Stimulated activated CD4-positive, alpha-beta T cell treated with anti-CD3 and anti-CD28 coated beads, TNF-alpha, amount 100 ng/mL, for 24 hours (primary cell): ENCODE results near the gene FLNB.
A peak's percentile ranks its signal among the peaks of the same experiment; 100 is the strongest.
"Not testable (repeated sequence)": the region's sequence is repeated elsewhere in the genome, so short reads cannot be mapped to it uniquely, and the experiment has no call there.

ENCODE experiments used
- DNase-seq, 3 experiments: peaks; one replicate each; pipeline ENCODE4 v3.0.0-alpha.2; 2020; ENCODE audit warnings: low read depth in 3 of 3

The FLNB gene

DNA sequence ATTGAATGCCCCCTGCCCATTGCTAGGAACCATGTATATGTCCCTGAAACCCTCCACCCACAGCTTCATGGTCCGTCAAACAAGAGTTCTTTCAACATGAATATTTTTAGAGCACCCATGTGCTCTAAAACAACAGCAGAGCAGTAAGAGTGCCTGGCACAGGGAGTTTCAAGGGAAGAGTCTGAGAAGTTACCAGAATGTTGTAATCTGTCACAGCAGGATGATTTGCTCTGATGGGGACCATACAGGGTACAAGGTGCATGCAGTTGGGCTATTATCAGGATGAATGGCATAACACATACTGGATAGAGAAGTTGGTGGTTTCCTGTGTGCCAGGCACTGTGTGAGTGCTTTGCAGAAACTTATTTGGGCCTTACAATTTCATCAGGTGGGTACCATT lies 27.8 kb upstream of the FLNB start:
- DNase-seq = no peak

DNA sequence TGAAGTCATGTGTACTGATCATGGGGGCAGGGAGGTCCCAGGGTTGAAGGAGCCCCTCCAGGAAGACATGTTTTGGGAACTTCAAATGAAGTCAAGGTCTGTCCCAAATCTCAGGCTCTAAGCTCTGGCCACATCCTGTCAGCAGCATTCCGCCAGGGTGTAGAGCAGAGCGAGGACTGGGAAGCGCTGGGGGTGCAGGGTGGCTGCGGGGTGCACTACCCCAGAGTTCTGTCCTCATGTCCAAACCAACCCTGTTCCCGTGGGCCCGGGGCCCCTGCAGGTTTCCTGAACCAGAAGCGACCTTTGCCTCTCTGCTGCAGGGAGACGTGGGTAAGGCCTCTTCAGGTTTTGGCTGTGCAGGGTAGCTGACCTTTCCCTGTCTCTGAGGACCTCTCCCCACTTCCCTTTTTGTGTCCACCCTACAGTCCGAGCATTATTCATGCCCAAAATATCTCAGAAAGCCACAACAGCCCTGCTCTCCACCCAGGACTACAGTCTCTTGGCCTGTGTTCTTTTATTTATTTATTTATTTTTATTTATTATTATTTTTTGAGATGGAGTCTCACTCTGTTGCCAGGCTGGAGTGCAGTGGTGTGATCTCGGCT lies 26.6 kb upstream of the FLNB start:
- DNase-seq = no peak

GRCh38 chr3:57982561-57983243 lies 25.5 kb upstream of the FLNB start:
- no peak for DNase-seq

- peak; percentile 12 to 47 (median 15) for DNase-seq
These were observed 24.3 kb upstream of the FLNB start for GRCh38 chr3:57983734-57984518.

DNA sequence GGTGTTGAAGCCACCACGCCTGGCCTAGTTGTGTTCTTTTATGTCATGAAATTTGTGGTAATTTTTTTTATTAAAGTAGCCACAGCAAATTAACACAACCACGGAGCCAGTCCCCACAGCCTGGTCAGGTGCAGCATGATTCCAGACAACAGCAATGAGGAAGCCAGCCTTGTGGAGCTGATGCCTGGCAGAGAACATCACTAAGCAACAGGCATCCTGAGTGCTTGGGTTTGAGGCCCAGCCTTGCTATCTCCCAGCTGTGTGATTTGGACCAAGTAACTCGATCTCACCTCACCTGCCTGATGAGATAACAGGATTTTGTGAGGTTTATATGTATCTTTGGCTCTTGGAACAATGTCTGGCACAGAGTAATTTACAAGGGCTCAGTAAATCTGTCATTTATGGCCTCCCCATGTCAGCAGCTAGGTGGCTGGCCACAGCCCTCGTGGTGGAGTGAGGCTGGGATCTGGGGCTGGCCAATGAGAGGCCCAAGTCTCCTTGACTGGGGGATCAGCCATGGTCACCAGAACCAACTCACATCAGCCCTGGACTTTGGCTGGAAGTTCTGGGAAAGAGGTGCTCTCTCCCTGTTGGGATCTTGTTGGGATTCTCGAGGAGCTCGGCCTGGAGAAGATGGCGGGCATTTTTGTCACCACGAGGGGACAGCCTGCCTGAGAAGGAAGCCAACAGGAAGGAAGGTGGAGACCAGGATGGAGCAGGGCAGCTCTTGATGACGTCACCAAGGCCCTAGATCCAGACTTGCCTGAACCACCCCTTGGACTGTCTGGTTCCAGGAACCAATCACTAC lies 22.8 kb upstream of the FLNB start:
- no peak for DNase-seq

DNA sequence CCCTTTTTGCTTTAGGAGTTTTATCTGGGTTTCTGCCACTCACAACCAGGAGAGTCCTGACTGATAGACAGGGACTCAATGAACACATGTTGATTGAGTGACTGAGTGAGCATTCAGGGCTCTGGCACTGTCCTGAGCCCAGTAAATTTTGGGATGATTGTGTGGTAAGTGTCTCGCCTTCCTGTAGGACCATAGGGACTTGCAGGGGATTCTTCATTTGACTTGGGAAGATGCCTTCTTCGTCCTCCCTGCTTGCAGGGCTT lies 22.3 kb upstream of the FLNB start:
- no peak for DNase-seq

- no peak for DNase-seq
These were observed 22.0 kb upstream of the FLNB start for GRCh38 chr3:57986261-57986660.

DNA sequence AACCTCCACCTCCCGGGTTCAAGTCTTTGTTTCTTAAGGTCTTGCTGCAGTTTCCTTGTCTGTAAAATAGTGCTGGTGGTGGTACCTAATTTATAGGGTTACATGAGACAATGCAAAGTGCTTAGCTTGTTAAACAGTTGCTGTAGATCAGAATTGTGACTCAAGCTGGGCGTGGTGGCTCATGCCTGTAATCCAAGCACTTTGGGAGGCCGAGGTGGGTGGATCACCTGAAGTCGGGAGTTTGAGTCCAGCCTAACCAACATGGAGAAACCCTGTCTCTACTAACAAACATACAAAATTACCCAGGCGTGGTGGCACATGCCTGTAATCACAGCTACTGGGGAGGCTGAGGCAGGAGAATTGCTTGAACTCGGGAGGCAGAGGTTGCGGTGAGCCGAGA lies 19.0 kb upstream of the FLNB start:
- not testable (repeated sequence) for DNase-seq

DNA sequence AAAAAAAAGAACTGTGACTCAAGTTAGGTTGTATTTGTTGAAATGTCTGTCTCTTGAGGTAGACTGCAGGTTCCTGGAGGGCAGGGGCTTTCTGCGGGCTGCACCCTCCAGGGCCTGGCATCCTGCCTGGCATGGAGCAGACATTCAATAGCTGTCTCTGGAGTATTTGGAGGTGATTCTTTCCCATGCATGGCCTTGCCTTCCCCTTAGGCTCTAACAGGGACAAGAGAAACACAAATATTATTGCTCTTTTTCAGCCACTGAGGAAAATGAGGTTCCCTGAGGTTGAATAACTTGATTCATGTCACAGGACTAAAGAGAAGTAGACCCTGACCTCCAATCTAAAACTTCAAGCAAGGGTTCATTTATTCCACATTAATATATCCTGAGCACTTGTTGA lies 18.6 kb upstream of the FLNB start:
- no peak for DNase-seq

DNA sequence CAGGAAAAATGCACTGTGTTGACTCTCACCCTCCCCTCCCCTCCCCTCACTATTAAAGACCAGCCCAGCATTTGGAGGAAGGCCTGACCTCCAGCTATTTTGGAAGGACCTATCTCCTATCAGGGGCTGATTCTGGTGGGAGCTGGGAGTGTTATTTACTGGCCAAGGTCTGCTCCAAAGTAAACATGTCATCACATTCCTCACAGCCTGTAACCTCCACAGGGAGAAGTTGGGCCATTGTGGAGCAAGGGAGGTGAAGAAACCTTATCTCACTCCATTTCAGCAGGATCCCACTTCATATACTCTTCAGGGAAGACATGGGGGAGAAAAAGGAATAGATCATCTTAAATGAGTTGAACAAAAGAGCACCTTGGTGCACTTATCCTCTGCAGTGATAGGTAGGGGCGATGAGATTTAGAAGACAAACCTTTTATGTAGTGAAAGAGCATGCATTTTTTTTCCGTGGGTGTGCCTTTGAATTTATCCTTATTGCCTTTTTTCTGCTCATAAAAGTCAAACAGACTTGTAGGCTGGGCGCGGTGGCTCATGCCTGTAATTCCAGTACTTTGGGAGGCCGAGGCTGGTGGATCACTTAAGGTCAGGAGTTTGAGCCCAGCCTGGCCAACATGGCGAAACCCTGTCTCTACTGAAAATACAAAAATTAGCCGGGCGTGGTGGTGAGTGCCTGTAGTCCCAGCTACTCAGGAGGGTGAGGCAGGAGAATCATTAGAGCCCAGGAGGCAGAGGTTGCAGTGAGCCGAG lies 15.6 kb upstream of the FLNB start:
- DNase-seq = no peak

GRCh38 chr3:57998366-57999283 lies 9.6 kb upstream of the FLNB start:
- no peak for DNase-seq

DNA sequence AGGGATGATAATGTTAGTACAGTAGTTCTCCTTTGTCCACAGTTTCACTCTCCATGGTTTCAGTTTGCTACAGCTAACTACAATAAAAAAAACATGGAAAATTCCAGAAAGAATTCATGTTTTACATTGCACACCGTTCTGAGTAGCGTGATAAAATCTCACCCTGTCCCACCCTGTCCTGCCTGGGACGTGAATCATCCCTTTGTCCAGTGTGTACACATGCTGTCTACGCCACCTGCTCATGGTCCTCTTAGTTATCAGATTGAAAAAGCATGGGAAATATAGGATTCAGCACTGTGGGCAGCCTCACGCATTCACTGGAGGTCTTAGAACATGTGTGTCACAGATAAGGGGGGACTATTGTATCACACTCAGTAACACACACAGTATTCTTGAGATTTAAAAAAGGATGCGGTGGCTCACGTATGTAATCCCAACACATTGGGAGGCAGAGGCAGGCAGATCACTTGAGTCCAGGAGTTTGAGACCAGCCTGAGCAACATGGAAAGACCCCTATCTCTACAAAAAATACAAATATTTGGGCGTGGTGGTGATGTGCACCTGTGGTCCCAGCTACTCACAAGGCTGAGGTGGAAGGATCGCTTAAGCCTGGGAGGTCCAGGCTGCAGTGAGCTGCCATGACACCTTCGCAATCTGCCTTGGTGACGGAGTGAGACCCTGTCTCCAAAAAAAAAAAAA lies 8.7 kb upstream of the FLNB start:
- DNase-seq = no peak

GRCh38 chr3:58000306-58001085 lies 7.7 kb upstream of the FLNB start:
- no peak for DNase-seq

DNA sequence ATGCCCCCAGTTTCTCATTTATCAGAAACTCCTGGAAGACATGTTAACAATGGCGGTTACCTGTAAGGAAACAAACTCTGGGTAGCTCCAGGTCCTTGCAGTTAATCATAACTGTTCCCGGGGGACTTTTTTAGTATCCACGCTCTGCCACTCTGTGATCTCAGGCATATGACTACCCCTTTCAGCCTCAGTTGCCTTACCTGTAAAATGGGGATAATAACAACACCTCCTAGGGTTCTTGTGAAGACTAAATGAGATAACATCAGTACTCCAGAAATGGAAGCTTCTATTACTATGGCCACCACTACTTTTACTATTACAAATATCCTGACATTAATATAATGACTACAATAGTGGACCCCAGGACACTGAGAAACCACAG lies 7.1 kb upstream of the FLNB start:
- DNase-seq = no peak

DNA sequence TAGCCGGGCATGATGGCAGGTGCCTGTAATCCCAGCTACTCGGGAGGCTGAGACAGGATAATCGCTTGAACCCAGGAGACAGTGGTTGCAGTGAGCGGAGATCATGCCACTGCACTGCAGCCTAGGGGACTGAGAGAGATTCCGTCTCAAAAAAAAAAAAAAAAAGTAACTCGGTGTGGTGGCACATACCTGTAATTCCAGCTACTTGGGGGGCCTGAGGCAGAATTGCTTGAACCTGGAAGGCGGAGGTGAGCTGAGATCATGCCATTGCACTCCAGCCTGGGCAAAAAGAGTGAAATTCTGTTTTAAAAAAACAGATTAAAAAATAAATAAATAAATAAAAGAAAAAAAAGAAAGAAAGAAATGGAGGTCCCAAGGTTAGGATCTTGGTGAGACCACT lies 6.2 kb upstream of the FLNB start:
- DNase-seq = no peak

DNA sequence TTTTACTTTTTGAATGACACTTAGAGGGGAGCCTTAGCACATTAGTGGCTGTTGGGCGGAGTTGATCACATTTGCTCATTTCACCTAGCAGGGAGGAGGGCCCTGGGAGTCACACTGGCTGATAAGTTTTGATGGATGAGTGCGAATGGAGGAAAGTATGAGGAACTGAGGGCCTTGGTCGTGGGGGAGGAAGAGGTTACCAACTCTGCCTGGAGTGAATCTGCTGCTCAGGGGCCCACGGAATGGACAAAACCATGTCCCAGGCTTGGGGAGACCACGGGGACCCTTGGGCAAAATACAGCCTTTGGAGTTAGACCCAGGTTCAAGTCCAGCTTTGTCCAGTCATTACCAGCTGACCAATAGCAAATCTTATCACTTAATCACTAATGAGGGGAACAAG lies 5.1 kb upstream of the FLNB start:
- no peak for DNase-seq

DNA sequence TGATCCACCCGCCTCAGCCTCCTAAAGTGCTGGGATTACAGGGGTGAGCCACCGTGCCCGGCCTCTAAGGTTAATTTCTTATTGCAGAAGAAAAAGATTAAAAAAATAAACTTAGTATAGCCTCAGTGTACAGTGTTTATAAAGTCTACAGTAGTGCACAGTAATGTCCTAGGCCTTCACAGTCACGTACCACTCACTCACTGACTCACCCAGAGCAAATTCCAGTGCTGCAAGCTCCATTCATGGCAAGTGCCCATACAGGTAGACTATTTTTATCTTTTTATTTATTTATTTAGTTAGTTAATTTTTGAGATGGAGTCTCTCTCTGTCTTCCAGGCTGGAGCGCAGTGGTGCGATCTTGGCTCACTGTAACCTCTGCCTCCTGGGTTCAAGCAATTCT lies 3.2 kb upstream of the FLNB start:
- DNase-seq = no peak

DNA sequence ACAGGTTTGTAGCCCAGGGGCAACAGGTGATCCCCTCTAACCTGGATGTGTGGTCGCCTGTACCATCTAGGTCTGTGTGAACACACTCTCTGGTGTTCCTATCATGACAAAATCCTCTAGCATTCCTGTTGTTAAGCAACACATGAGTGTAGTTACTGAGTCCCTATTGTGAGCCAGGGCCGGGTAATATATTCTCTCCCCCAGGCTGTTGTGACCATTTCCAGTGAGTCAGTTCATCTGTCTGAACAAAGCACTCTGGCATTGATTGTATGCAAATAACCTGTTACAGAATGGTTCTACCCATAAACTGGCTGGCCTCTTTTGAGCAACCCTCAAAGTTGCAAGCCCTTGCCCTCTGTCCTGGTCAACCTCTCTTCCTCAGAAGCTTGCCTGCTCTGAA lies 2.6 kb upstream of the FLNB start:
- DNase-seq = no peak

DNA sequence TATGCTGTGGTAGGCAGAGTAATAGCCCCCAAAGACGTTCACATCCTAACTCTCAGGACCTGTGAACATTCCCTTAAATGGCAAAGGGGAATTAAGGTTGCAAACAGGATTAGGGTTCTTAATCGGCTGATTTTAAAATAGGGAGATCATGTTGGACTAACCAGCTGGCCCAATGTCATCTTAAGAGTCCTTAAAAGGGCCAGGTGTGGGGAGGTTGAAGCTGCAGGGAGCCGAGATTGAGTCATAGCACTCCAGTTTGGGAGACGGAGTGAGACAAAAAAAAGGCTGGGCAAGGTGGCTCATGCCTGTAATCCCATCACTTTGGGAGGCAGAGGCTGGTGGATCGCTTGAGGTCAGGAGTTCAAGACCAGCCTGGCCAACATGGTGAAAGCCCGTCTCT lies 1.6 kb upstream of the FLNB start:
- no peak for DNase-seq
